AG04449 (cell line): Measurements from ENCODE around the gene FBXO7.

ENCODE experiments used
- CTCF ChIA-PET: fragments of 350-600 bp; formaldehyde crosslinking; extraction: SDS; loops from one replicate; lab custom pipeline; 2021; ENCODE audit warnings: antibody characterized with exemption; lab: Yijun Ruan, JAX
- POLR2A ChIA-PET: fragments of 400-600, 350-600 bp; formaldehyde crosslinking; extraction: SDS; loops from one replicate; lab custom pipeline; 2020; ENCODE audit warnings: antibody characterized with exemption, inconsistent platforms; lab: Yijun Ruan, JAX
- DNase-seq: peaks from one replicate; pipeline ENCODE4 v3.0.0-alpha.2; 2010; ENCODE audit warnings: low read depth, low spot score
- H3K4me3 ChIP-seq: 2 replicates; pipeline ENCODE4 v1.5.1; 2011; ENCODE audit warnings: low read depth, mild to moderate bottlenecking, control low read depth, low read length
- CTCF ChIP-seq: IDR thresholded peaks from one replicate; pipeline ENCODE4 v1.5.1; 2011; ENCODE audit warnings: mild to moderate bottlenecking, moderate library complexity, low read length, control low read depth, inconsistent platforms; ENCODE audit not compliant: insufficient read depth; ENCODE audit errors: missing control alignments

FBXO7 gene

GRCh38 chr22:32528984-32529982 lies 54.7 kb downstream of the FBXO7 start:
- CTCF ChIA-PET, result interaction anchor here (0.8 to 16.9 kb wide), 47 partner anchors 10 to 520 kb away, joined by 3 to 501 read pairs (median 4); partner anchors contain the start of gene TIMP3
- H3K4me3 ChIP-seq, result no peak overlapping the region
- TF ChIP-seq CTCF, result peak; percentile 89
- POLR2A ChIA-PET, result interaction anchor here (1.5 to 6.3 kb wide), 2 partner anchors 268 to 275 kb away, joined by 9 to 96 read pairs; partner anchors contain the start of gene TIMP3
- DNase-seq, result peak; percentile 45

GRCh38 chr22:32531228-32531627 lies 56.6 kb downstream of the FBXO7 start:
- no peak overlapping the region for H3K4me3 ChIP-seq
- DNase-seq, result no peak
- ChIA-PET CTCF (interaction anchor here (0.9 to 16.9 kb wide), 9 partner anchors 14 to 467 kb away, joined by 3 to 501 read pairs (median 62); partner anchors contain the start of gene TIMP3), POLR2A (interaction anchor here (6.3 kb wide), 1 partner anchor 273 kb away, joined by 96 read pairs; the partner anchor contains the start of gene TIMP3)
- TF ChIP-seq CTCF, result no peak

GRCh38 chr22:32531931-32532819 lies 57.6 kb downstream of the FBXO7 start:
- no peak overlapping the region for H3K4me3 ChIP-seq
- POLR2A ChIA-PET, result interaction anchor here (0.8 to 6.3 kb wide), 3 partner anchors 118 to 272 kb away, joined by 4 to 96 read pairs (median 5); partner anchors contain the start of gene TIMP3
- DNase-seq, result peak; percentile 36

GRCh38 chr22:32532820-32533128 lies 58.2 kb downstream of the FBXO7 start:
- TF ChIP-seq CTCF, result no peak
- no peak for DNase-seq
- CTCF ChIA-PET, result interaction anchor here (1.1 to 16.9 kb wide), 9 partner anchors 11 to 466 kb away, joined by 3 to 501 read pairs (median 9); partner anchors contain the start of gene TIMP3
- no peak overlapping the region for H3K4me3 ChIP-seq
- POLR2A ChIA-PET, result interaction anchor here (0.8 to 6.3 kb wide), 2 partner anchors 118 to 271 kb away, joined by 4 to 96 read pairs; partner anchors contain the start of gene TIMP3

More at GRCh38 chr22:32531931-32532819, 57.6 kb downstream of the FBXO7 start:
- CTCF ChIA-PET, result interaction anchor here (0.9 to 16.9 kb wide), 11 partner anchors 10 to 466 kb away, joined by 3 to 501 read pairs (median 4); partner anchors contain the start of gene TIMP3
- no peak for TF ChIP-seq CTCF

GRCh38 chr22:32533265-32534111 lies 58.9 kb downstream of the FBXO7 start:
- no peak for DNase-seq
- no peak for TF ChIP-seq CTCF
- no peak overlapping the region for H3K4me3 ChIP-seq
- CTCF ChIA-PET, result interaction anchor here (0.7 to 16.9 kb wide), 7 partner anchors 89 to 465 kb away, joined by 3 to 501 read pairs (median 73); partner anchors contain the start of gene TIMP3
- POLR2A ChIA-PET, result interaction anchor here (6.3 kb wide), 1 partner anchor 271 kb away, joined by 96 read pairs; the partner anchor contains the start of gene TIMP3
